ENCODE measurements around the gene SIL1.

GRCh38 chr5:139058121-139058520 is 140.0 kb downstream of the SIL1 start:
- TF ChIP-seq CTCF (IDR thresholded peaks at IDR 0.05) (no peak), EP300 (IDR thresholded peaks at IDR 0.05) (no peak), POLR2AphosphoS5 (IDR thresholded peaks at IDR 0.05) (no peak), POLR2A (IDR thresholded peaks at IDR 0.05) (no peak)
